Measurements from ENCODE around the gene SLC35F5.

The SLC35F5 gene

DNA sequence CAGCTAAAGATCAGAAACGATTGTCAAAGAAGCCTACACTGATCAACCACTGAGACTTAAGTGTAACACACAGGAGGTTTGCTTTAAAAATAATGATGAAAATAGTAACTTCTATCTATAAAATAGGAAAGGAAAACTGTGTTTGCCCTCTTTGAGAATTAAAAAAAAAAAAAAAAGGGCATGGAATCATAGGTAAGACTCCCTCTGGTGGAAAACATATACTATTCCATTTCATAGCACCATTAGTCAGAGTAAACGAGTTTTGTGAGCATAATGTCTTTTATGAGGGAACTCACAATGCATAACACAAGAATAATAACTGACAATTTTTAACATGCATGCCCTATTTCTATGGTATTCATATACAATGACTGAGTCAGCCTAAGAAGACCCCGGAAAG, 36.3 kb downstream of the SLC35F5 start:
- H3K23ac ChIP-seq (ENCODE audit: low read length in 2 of 2) = no peak overlapping the region
- H2BK12ac ChIP-seq (ENCODE audit: low read length in 2 of 2) = no peak overlapping the region
- no peak overlapping the region for H4K91ac ChIP-seq (ENCODE audit: low read length)
- H3K14ac ChIP-seq (ENCODE audit: low read length in 2 of 2) = no peak overlapping the region
- no peak overlapping the region for H2BK15ac ChIP-seq (ENCODE audit: low read depth, poor library complexity, severe bottlenecking)
- no peak overlapping the region for H3K9ac ChIP-seq (ENCODE audit: low read length)
- H3K27ac ChIP-seq (ENCODE audit: low read length, poor library complexity, severe bottlenecking) = no peak overlapping the region
- H4K8ac ChIP-seq (ENCODE audit: low read length) = no peak overlapping the region
- no peaks in the 10 kb centered on the region for H3K9me3 ChIP-seq (ENCODE audit: control insufficient read depth, low read length)
- H3K4me3 ChIP-seq (ENCODE audit: insufficient read depth in 1 of 2, low read depth in 1 of 2, low read length in 2 of 2) = no peak overlapping the region
- H2BK120ac ChIP-seq (ENCODE audit: low read depth, low read length) = no peak overlapping the region
- H3K4ac ChIP-seq (ENCODE audit: low read depth in 1 of 2, low read length in 2 of 2) = no peak overlapping the region
- no peak overlapping the region for H2BK5ac ChIP-seq (ENCODE audit: low read depth, low read length, poor library complexity, severe bottlenecking)
- H2AK5ac ChIP-seq (ENCODE audit: low read length, severe bottlenecking) = no peak overlapping the region
- no CpG with 5 or more reads among the region's 3 CpGs for WGBS
- peaks cover 8% of the 10 kb centered on the region for H3K79me1 ChIP-seq (replicated peaks; ENCODE audit: low read length, poor library complexity, severe bottlenecking)
- H3K36me3 ChIP-seq (ENCODE audit: control insufficient read depth in 1 of 2, insufficient read depth in 2 of 2, low read depth in 1 of 2, low read length in 2 of 2) = peaks cover 0 to 96% of the 10 kb centered on the region in 2 experiments
- no peak overlapping the region for H3K18ac ChIP-seq (ENCODE audit: low read depth in 1 of 2, low read length in 2 of 2)
- H3K4me2 ChIP-seq (ENCODE audit: low read length, poor library complexity, severe bottlenecking) = no peak overlapping the region
- H2AFZ ChIP-seq (ENCODE audit: low read depth, low read length) = no peak overlapping the region
- H3K4me1 ChIP-seq (ENCODE audit: control insufficient read depth, insufficient read depth, low read depth, low read length) = no peaks in the 10 kb centered on the region
- DNase-seq = peak; percentile 35
- no peaks in the 10 kb centered on the region for H3K27me3 ChIP-seq (ENCODE audit: control insufficient read depth in 1 of 2, insufficient read depth in 1 of 2, low read length in 2 of 2)

- Histone ChIP-seq H3K79me1 (replicated peaks; ENCODE audit: low read length, poor library complexity, severe bottlenecking) (peaks cover 6% of the 10 kb centered on the region), H3K4me3 (ENCODE audit: insufficient read depth in 1 of 2, low read depth in 1 of 2, low read length in 2 of 2) (no peak overlapping the region), H2AK5ac (ENCODE audit: low read length, severe bottlenecking) (no peak overlapping the region), H2BK5ac (ENCODE audit: low read depth, low read length, poor library complexity, severe bottlenecking) (no peak overlapping the region), H4K8ac (ENCODE audit: low read length) (no peak overlapping the region), H3K9me3 (ENCODE audit: control insufficient read depth, low read length) (no peaks in the 10 kb centered on the region), H2BK120ac (ENCODE audit: low read depth, low read length) (no peak overlapping the region), H3K36me3 (ENCODE audit: control insufficient read depth in 1 of 2, insufficient read depth in 2 of 2, low read depth in 1 of 2, low read length in 2 of 2) (peaks cover 0 to 96% of the 10 kb centered on the region in 2 experiments), H3K9ac (ENCODE audit: low read length) (no peak overlapping the region), H2BK12ac (ENCODE audit: low read length in 2 of 2) (no peak overlapping the region), H3K4me2 (ENCODE audit: low read length, poor library complexity, severe bottlenecking) (no peak overlapping the region), H3K4me1 (ENCODE audit: control insufficient read depth, insufficient read depth, low read depth, low read length) (no peaks in the 10 kb centered on the region), H4K91ac (ENCODE audit: low read length) (no peak overlapping the region), H3K27ac (ENCODE audit: low read length, poor library complexity, severe bottlenecking) (no peak overlapping the region), H3K14ac (ENCODE audit: low read length in 2 of 2) (no peak overlapping the region), H3K4ac (ENCODE audit: low read depth in 1 of 2, low read length in 2 of 2) (no peak overlapping the region), H2BK15ac (ENCODE audit: low read depth, poor library complexity, severe bottlenecking) (no peak overlapping the region), H3K23ac (ENCODE audit: low read length in 2 of 2) (no peak overlapping the region), H3K18ac (ENCODE audit: low read depth in 1 of 2, low read length in 2 of 2) (no peak overlapping the region), H3K27me3 (ENCODE audit: control insufficient read depth in 1 of 2, insufficient read depth in 1 of 2, low read length in 2 of 2) (no peaks in the 10 kb centered on the region), H2AFZ (ENCODE audit: low read depth, low read length) (no peak overlapping the region)
- DNase-seq = peak; percentile 58
- 100% methylated on average over 1 of the region's 3 CpGs for WGBS
Measured at GRCh38 chr2:113716291-113716690, 40.2 kb downstream of the SLC35F5 start.

DNA sequence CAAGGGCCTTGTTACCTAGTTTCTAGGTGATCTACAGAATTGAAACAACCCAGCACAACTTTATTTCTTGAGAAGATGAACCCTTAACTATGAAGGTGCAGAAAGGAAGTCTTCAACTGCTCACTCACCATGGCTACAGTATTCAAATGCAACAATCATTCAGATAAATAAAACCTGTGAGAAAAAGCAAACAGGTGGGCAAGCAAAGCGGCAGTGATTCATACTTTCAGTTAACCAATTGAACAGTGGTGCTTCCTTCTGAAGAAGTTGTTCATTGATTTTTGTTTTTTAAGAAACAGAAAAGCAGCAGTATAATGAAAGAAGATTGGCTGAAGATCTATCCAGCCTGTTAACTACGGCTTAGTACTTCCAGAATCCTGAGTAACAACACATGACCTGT, 43.5 kb downstream of the SLC35F5 start:
- Histone ChIP-seq H3K4ac (ENCODE audit: low read depth in 1 of 2, low read length in 2 of 2) (no peak overlapping the region), H3K36me3 (ENCODE audit: control insufficient read depth in 1 of 2, insufficient read depth in 2 of 2, low read depth in 1 of 2, low read length in 2 of 2) (peaks cover 7 to 96% of the 10 kb centered on the region in 2 experiments), H2BK5ac (ENCODE audit: low read depth, low read length, poor library complexity, severe bottlenecking) (no peak overlapping the region), H3K4me2 (ENCODE audit: low read length, poor library complexity, severe bottlenecking) (no peak overlapping the region), H3K9ac (ENCODE audit: low read length) (no peak overlapping the region), H2BK120ac (ENCODE audit: low read depth, low read length) (no peak overlapping the region), H2BK12ac (ENCODE audit: low read length in 2 of 2) (no peak overlapping the region), H3K4me3 (ENCODE audit: insufficient read depth in 1 of 2, low read depth in 1 of 2, low read length in 2 of 2) (no peak overlapping the region), H3K9me3 (ENCODE audit: control insufficient read depth, low read length) (no peaks in the 10 kb centered on the region), H4K91ac (ENCODE audit: low read length) (no peak overlapping the region), H4K8ac (ENCODE audit: low read length) (no peak overlapping the region), H2AK5ac (ENCODE audit: low read length, severe bottlenecking) (no peak overlapping the region), H3K18ac (ENCODE audit: low read depth in 1 of 2, low read length in 2 of 2) (no peak overlapping the region), H3K27me3 (ENCODE audit: control insufficient read depth in 1 of 2, insufficient read depth in 1 of 2, low read length in 2 of 2) (no peaks in the 10 kb centered on the region), H3K4me1 (ENCODE audit: control insufficient read depth, insufficient read depth, low read depth, low read length) (no peaks in the 10 kb centered on the region), H2BK15ac (ENCODE audit: low read depth, poor library complexity, severe bottlenecking) (no peak overlapping the region), H3K14ac (ENCODE audit: low read length in 2 of 2) (no peak overlapping the region), H3K27ac (ENCODE audit: low read length, poor library complexity, severe bottlenecking) (peak overlapping the region; percentile 8), H3K23ac (ENCODE audit: low read length in 2 of 2) (no peak overlapping the region), H2AFZ (ENCODE audit: low read depth, low read length) (no peak overlapping the region), H3K79me1 (replicated peaks; ENCODE audit: low read length, poor library complexity, severe bottlenecking) (peaks cover 13% of the 10 kb centered on the region)
- DNase-seq = no peak
- WGBS = 94% methylated on average over 2 of the region's 2 CpGs

DNA sequence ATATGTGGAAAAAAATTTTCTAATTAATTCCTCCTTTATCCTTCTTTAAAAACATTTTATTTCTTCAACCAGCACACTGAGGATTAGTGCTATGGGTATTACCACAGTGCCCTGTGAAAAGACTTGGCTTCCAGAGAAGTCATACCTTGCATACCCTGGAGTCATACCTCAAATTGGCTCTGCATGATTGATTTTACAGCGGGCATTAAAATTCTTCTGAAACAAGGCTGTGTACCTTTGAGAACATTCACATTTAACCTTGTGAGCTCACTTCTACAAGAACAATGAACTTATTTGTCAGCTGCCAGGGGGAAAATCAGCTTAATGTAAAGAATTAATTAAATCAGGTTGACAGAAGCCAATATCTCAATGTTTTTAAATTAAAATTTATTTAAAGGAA, 44.6 kb downstream of the SLC35F5 start:
- no peaks in the 10 kb centered on the region for H3K9me3 ChIP-seq (ENCODE audit: control insufficient read depth, low read length)
- no peak overlapping the region for H3K9ac ChIP-seq (ENCODE audit: low read length)
- H3K4me3 ChIP-seq (ENCODE audit: insufficient read depth in 1 of 2, low read depth in 1 of 2, low read length in 2 of 2) = no peak overlapping the region
- no peak overlapping the region for H4K8ac ChIP-seq (ENCODE audit: low read length)
- no peaks in the 10 kb centered on the region for H3K4me1 ChIP-seq (ENCODE audit: control insufficient read depth, insufficient read depth, low read depth, low read length)
- 89% methylated on average over 1 of the region's 1 CpG for WGBS
- no peak overlapping the region for H2BK5ac ChIP-seq (ENCODE audit: low read depth, low read length, poor library complexity, severe bottlenecking)
- no peak overlapping the region for H3K18ac ChIP-seq (ENCODE audit: low read depth in 1 of 2, low read length in 2 of 2)
- no peak overlapping the region for H2AFZ ChIP-seq (ENCODE audit: low read depth, low read length)
- no peak overlapping the region for H2BK12ac ChIP-seq (ENCODE audit: low read length in 2 of 2)
- no peak overlapping the region for H4K91ac ChIP-seq (ENCODE audit: low read length)
- no peak overlapping the region for H2BK15ac ChIP-seq (ENCODE audit: low read depth, poor library complexity, severe bottlenecking)
- no peak overlapping the region for H3K4ac ChIP-seq (ENCODE audit: low read depth in 1 of 2, low read length in 2 of 2)
- peaks cover 7 to 88% of the 10 kb centered on the region in 2 experiments for H3K36me3 ChIP-seq (ENCODE audit: control insufficient read depth in 1 of 2, insufficient read depth in 2 of 2, low read depth in 1 of 2, low read length in 2 of 2)
- no peak for DNase-seq
- no peak overlapping the region for H3K23ac ChIP-seq (ENCODE audit: low read length in 2 of 2)
- no peak overlapping the region for H3K4me2 ChIP-seq (ENCODE audit: low read length, poor library complexity, severe bottlenecking)
- no peaks in the 10 kb centered on the region for H3K27me3 ChIP-seq (ENCODE audit: control insufficient read depth in 1 of 2, insufficient read depth in 1 of 2, low read length in 2 of 2)
- H2AK5ac ChIP-seq (ENCODE audit: low read length, severe bottlenecking) = no peak overlapping the region
- H3K79me1 ChIP-seq (replicated peaks; ENCODE audit: low read length, poor library complexity, severe bottlenecking) = peaks cover 11% of the 10 kb centered on the region
- no peak overlapping the region for H3K27ac ChIP-seq (ENCODE audit: low read length, poor library complexity, severe bottlenecking)
- no peak overlapping the region for H3K14ac ChIP-seq (ENCODE audit: low read length in 2 of 2)
- H2BK120ac ChIP-seq (ENCODE audit: low read depth, low read length) = no peak overlapping the region

Data from mesenchymal stem cell (in vitro differentiated cells and primary cell).